GM18505 (cell line): ENCODE data around the gene CAV1.

Source experiments
- ATAC-seq: cut with Tn5 transposase; IDR thresholded peaks from one replicate; pipeline ENCODE4 v1.9.1; 2021; ENCODE audit not compliant: unreplicated experiment
- POLR2A ChIP-seq: IDR thresholded peaks from 4 replicates; pipeline ENCODE4 v1.6.1; 2011; ENCODE audit warnings: borderline replicate concordance; ENCODE audit not compliant: insufficient read depth, insufficient read length; ENCODE audit errors: extremely low read depth

The CAV1 gene

GRCh38 chr7:116562529-116563121 lies 37.8 kb downstream of the CAV1 start:
- TF ChIP-seq POLR2A, result no peak

GRCh38 chr7:116565981-116566380 lies 41.1 kb downstream of the CAV1 start:
- TF ChIP-seq POLR2A, result no peak
- no peak for ATAC-seq

More at GRCh38 chr7:116562529-116563121, 37.8 kb downstream of the CAV1 start:
- no peak for ATAC-seq

GRCh38 chr7:116566666-116567065 lies 41.8 kb downstream of the CAV1 start:
- no peak for TF ChIP-seq POLR2A
- ATAC-seq, result no peak

GRCh38 chr7:116569737-116570136 lies 44.9 kb downstream of the CAV1 start:
- no peak for ATAC-seq
- TF ChIP-seq POLR2A, result no peak

- TF ChIP-seq POLR2A, result no peak
- no peak for ATAC-seq
These were observed 45.5 kb downstream of the CAV1 start for GRCh38 chr7:116570306-116570705.

- TF ChIP-seq POLR2A, result no peak
- ATAC-seq, result no peak
These were observed 46.2 kb downstream of the CAV1 start for GRCh38 chr7:116571037-116571436.

- ATAC-seq, result no peak
- TF ChIP-seq POLR2A, result no peak
These were observed 46.7 kb downstream of the CAV1 start for GRCh38 chr7:116571552-116571951.

- ATAC-seq, result no peak
- no peak for TF ChIP-seq POLR2A
These were observed 47.2 kb downstream of the CAV1 start for GRCh38 chr7:116572036-116572435.

- no peak for TF ChIP-seq POLR2A
- ATAC-seq, result no peak
These were observed 48.7 kb downstream of the CAV1 start for GRCh38 chr7:116573541-116573940.

GRCh38 chr7:116574025-116574822 lies 49.4 kb downstream of the CAV1 start:
- no peak for TF ChIP-seq POLR2A
- ATAC-seq, result peak; percentile 37

GRCh38 chr7:116575853-116576252 lies 51.0 kb downstream of the CAV1 start:
- no peak for ATAC-seq
- no peak for TF ChIP-seq POLR2A

- TF ChIP-seq POLR2A, result no peak
- peak; percentile 36 for ATAC-seq
These were observed 51.8 kb downstream of the CAV1 start for GRCh38 chr7:116576350-116577319.

- ATAC-seq, result peak; percentile 78
These were observed 52.6 kb downstream of the CAV1 start for GRCh38 chr7:116577320-116577871.

More at GRCh38 chr7:116577320-116577871, 52.6 kb downstream of the CAV1 start:
- TF ChIP-seq POLR2A, result no peak
